ENCODE data around the gene PIK3R5.

PIK3R5 gene

GRCh38 chr17:8922451-8922850 lies 43.1 kb downstream of the PIK3R5 start:
- DNase-seq (ENCODE audit: low spot score) = no peak

- no peak for DNase-seq (ENCODE audit: low spot score)
Observed at GRCh38 chr17:8921147-8921546, 44.4 kb downstream of the PIK3R5 start.

GRCh38 chr17:8918807-8919465 lies 46.6 kb downstream of the PIK3R5 start:
- DNase-seq (ENCODE audit: low spot score) = no peak

GRCh38 chr17:8916466-8916865 lies 49.0 kb downstream of the PIK3R5 start:
- no peak for DNase-seq (ENCODE audit: low spot score)

GRCh38 chr17:8914554-8914953 lies 51.0 kb downstream of the PIK3R5 start:
- DNase-seq (ENCODE audit: low spot score) = no peak

- DNase-seq (ENCODE audit: low spot score) = no peak
Observed at GRCh38 chr17:8913879-8914278, 51.6 kb downstream of the PIK3R5 start.

GRCh38 chr17:8913091-8913490 lies 52.4 kb downstream of the PIK3R5 start:
- no peak for DNase-seq (ENCODE audit: low spot score)

GRCh38 chr17:8912084-8912981 lies 53.2 kb downstream of the PIK3R5 start:
- no peak for DNase-seq (ENCODE audit: low spot score)

GRCh38 chr17:8910969-8911604 lies 54.4 kb downstream of the PIK3R5 start:
- DNase-seq (ENCODE audit: low spot score) = no peak

- no peak for DNase-seq (ENCODE audit: low spot score)
Observed at GRCh38 chr17:8909586-8910270, 55.8 kb downstream of the PIK3R5 start.

- DNase-seq (ENCODE audit: low spot score) = no peak
Observed at GRCh38 chr17:8905331-8905730, 60.2 kb downstream of the PIK3R5 start.

GRCh38 chr17:8904686-8905085 lies 60.8 kb downstream of the PIK3R5 start:
- DNase-seq (ENCODE audit: low spot score) = no peak

- no peak for DNase-seq (ENCODE audit: low spot score)
Observed at GRCh38 chr17:8904201-8904600, 61.3 kb downstream of the PIK3R5 start.

GRCh38 chr17:8900626-8901585 lies 64.6 kb downstream of the PIK3R5 start:
- no peak for DNase-seq (ENCODE audit: low spot score)

GRCh38 chr17:8900207-8900606 lies 65.3 kb downstream of the PIK3R5 start:
- DNase-seq (ENCODE audit: low spot score) = no peak

- DNase-seq (ENCODE audit: low spot score) = no peak
Observed at GRCh38 chr17:8898636-8899035, 66.9 kb downstream of the PIK3R5 start.

- no peak for DNase-seq (ENCODE audit: low spot score)
Observed at GRCh38 chr17:8898126-8898525, 67.4 kb downstream of the PIK3R5 start.

GRCh38 chr17:8896641-8897635 lies 68.6 kb downstream of the PIK3R5 start:
- DNase-seq (ENCODE audit: low spot score) = no peak

GRCh38 chr17:8896087-8896486 lies 69.4 kb downstream of the PIK3R5 start:
- no peak for DNase-seq (ENCODE audit: low spot score)

Data from hematopoietic multipotent progenitor cell treated with erythropoietin and hydrocortisone succinate and interleukin-3 and kit ligand, for 17 days (in vitro differentiated cells).